Activated CD4-positive, alpha-beta T cell treated with anti-CD3 and anti-CD28 coated beads for 24 hours (primary cell): Measurements from ENCODE around the gene IGFN1.

Source experiments
- DNase-seq, 2 donors: peaks; one replicate each; pipeline ENCODE4 v3.0.0-alpha.2; 2020; ENCODE audit warnings: low read depth in 2 of 2

IGFN1 gene

GRCh38 chr1:201265756-201266155 is 75.1 kb downstream of the IGFN1 start:
- DNase-seq, result no peak

- DNase-seq, result no peak
Observed at GRCh38 chr1:201266276-201266675, 75.7 kb downstream of the IGFN1 start.

GRCh38 chr1:201266774-201267173 is 76.2 kb downstream of the IGFN1 start:
- no peak for DNase-seq

GRCh38 chr1:201267481-201268229 is 77.0 kb downstream of the IGFN1 start:
- no peak for DNase-seq

- no peak for DNase-seq
Observed at GRCh38 chr1:201268604-201269151, 78.1 kb downstream of the IGFN1 start.

GRCh38 chr1:201269281-201269680 is 78.7 kb downstream of the IGFN1 start:
- DNase-seq, result no peak

GRCh38 chr1:201269900-201270410 is 79.3 kb downstream of the IGFN1 start:
- no peak for DNase-seq

- no peak for DNase-seq
Observed at GRCh38 chr1:201270616-201271390, 80.2 kb downstream of the IGFN1 start.

- no peak for DNase-seq
Observed at GRCh38 chr1:201272799-201273198, 82.2 kb downstream of the IGFN1 start.

- no peak for DNase-seq
Observed at GRCh38 chr1:201274616-201275252, 84.1 kb downstream of the IGFN1 start.

GRCh38 chr1:201275253-201275666 is 84.6 kb downstream of the IGFN1 start:
- no peak for DNase-seq

- no peak for DNase-seq
Observed at GRCh38 chr1:201276891-201277290, 86.3 kb downstream of the IGFN1 start.

GRCh38 chr1:201277441-201277840 is 86.8 kb downstream of the IGFN1 start:
- DNase-seq, result no peak
